NCI-H524 (cell line): Measurements from ENCODE around the gene MMP11.

ENCODE experiments used
- DNase-seq, 2 experiments: peaks; one replicate each; lab custom pipeline; 2025; lab: John Stamatoyannopoulos, UW

Gene MMP11

DNA sequence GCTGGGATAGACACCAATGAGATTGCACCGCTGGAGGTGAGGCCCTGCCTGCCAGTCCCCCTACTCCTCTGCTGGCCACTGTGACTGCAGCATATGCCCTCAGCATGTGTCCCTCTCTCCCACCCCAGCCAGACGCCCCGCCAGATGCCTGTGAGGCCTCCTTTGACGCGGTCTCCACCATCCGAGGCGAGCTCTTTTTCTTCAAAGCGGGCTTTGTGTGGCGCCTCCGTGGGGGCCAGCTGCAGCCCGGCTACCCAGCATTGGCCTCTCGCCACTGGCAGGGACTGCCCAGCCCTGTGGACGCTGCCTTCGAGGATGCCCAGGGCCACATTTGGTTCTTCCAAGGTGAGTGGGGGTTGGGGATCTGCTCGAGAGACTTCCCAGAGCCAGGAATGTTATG, 8.4 kb downstream of the MMP11 start:
- DNase-seq, result no peak

DNA sequence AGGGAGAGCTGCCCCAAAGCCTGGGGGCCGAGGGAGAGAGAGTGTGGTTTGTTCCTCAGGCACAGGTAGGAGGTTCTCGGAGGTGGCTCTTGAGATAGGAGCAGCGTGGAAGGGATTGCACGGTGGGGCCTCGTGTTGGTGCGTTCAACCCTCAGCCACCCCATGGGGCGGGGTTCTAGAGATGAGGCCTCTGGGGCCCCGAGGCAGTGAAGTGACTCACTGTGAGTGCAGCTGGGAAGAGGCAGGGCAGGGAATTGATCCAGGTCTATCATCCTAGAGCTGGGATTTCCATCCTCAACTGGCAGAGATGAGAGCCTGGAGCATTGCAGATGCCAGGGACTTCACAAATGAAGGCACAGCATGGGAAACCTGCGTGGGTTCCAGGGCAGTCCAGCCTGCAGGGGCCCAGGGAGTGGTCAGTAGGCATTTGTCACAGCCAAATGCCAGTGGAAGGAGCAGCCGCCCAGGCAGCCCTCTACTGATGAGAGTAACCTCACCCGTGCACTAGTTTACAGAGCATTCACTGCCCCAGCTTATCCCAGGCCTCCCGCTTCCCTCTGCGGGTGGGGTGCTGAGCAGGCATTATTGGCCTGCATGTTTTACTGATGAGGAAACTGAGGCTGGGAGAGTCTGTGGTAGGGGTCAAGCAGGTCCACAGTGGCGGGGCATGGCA, 9.0 kb downstream of the MMP11 start:
- DNase-seq, result no peak

DNA sequence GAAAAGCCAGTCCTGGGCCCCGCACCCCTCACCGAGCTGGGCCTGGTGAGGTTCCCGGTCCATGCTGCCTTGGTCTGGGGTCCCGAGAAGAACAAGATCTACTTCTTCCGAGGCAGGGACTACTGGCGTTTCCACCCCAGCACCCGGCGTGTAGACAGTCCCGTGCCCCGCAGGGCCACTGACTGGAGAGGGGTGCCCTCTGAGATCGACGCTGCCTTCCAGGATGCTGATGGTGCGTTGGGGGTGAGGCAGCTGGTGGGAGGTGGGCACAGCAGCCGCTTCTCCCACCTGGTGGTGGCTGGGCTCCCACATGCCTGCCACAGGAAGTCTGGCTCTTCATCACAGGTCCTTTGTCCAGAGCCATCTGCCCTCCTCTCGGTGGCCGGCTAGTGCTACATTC, 9.6 kb downstream of the MMP11 start:
- DNase-seq, result no peak

DNA sequence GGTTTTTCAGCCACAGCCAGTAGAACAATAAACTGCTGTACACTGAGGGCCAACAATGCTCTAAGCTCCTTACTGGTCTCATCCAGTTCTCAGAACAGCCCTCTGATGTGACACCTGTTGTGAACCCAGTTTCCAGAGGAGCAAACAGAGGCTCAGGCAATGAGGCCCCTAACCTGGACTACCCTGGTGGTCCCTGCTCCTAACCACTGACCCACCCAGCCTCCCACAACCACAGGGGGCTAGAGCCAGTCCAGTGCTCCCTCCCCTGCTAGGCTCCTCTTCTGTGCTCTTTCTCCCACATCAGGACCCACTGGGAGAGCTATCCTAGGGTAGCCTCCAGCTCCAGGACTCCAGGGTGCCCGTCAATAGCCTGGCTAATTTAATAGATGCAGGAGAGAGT, 10.1 kb downstream of the MMP11 start:
- DNase-seq, result no peak

DNA sequence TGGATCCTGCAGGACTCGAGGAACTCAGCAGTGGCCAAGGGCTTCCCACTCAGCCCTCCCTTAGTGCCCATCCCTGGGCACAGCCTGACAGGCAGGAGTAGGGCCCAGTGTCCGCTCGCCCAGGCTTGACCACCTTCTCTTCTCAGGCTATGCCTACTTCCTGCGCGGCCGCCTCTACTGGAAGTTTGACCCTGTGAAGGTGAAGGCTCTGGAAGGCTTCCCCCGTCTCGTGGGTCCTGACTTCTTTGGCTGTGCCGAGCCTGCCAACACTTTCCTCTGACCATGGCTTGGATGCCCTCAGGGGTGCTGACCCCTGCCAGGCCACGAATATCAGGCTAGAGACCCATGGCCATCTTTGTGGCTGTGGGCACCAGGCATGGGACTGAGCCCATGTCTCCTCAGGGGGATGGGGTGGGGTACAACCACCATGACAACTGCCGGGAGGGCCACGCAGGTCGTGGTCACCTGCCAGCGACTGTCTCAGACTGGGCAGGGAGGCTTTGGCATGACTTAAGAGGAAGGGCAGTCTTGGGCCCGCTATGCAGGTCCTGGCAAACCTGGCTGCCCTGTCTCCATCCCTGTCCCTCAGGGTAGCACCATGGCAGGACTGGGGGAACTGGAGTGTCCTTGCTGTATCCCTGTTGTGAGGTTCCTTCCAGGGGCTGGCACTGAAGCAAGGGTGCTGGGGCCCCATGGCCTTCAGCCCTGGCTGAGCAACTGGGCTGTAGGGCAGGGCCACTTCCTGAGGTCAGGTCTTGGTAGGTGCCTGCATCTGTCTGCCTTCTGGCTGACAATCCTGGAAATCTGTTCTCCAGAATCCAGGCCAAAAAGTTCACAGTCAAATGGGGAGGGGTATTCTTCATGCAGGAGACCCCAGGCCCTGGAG, 10.9 kb downstream of the MMP11 start:
- DNase-seq, result no peak

DNA sequence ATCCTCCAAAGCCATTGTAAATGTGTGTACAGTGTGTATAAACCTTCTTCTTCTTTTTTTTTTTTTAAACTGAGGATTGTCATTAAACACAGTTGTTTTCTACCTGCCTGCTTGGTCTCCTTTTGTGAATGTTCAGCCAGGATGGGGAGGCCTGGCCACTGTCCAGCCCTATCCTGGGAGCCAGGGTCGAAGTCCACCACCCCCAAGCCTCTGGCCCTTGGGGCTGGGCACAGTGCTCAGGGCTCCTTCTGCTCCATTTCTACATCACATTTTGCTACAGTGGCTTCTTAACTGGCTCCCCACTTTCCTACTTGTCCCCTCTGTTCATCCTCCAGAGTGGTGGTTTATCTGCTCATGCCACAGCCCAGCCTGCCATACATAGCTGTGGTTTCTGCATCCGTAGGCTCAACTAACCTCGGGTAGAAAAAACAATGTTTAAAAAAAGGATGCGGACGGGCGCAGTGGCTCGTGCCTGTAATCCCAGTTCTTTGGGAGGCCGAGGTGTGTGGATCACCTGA, 11.6 kb downstream of the MMP11 start:
- DNase-seq, result no peak

DNA sequence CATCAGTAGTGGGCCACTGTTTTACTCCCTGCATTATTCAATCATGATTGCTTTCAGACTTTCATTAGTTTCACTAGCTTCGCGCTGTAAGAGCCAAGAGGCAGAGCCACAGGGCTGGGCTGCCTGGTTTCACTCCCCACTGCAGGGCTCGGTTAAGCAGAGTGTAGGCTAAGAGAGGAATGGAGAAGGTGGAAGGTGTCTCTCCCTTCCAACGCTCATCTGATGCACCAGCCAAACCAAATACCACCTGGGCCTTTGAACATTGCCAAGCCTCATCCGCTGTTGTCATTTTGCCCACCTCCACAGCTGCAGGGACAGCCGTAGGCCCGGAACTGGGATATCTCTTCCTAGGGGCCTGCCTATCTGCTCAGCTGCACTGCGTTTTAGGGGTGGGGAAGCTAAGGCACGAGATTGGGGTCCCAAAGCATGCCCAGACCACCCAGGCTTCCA, 13.6 kb downstream of the MMP11 start:
- DNase-seq, result no peak

DNA sequence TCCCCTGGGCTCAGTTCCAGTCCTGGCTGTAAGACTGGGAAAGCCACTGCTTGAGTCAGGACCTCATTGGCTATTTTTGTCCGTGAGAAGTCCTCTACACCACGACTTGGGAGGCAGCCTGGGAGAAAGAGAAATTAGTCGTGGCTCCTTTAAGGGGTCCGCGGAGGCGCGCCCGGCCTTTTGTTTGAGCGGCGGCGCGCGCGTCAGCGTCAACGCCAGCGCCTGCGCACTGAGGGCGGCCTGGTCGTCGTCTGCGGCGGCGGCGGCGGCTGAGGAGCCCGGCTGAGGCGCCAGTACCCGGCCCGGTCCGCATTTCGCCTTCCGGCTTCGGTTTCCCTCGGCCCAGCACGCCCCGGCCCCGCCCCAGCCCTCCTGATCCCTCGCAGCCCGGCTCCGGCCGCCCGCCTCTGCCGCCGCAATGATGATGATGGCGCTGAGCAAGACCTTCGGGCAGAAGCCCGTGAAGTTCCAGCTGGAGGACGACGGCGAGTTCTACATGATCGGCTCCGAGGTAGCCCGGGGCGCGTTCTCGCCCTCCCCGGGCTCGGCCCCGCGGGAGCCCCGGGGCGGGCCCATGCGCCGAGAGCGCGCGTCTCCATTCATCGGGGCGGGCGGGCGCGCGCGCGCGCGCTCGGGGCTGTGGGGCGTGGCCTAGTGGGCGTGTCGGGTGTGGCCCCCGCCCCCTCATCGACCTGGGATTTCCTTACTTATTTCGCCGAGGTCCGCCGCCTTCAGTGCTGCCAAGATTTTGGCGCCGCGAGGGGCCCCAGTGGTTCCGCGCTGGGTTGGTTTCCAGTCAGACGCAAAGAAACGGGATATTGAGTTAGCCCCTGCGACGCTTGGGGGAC, 14.3 kb downstream of the MMP11 start, which contains the start of gene SMARCB1:
Gene SMARCB1, plus strand, starts transcription at position 215 of the 848 bp plus-strand sequence. Its CDS starts 204 bp downstream, at position 419.
- peak; percentile 77 to 91 for DNase-seq

DNA sequence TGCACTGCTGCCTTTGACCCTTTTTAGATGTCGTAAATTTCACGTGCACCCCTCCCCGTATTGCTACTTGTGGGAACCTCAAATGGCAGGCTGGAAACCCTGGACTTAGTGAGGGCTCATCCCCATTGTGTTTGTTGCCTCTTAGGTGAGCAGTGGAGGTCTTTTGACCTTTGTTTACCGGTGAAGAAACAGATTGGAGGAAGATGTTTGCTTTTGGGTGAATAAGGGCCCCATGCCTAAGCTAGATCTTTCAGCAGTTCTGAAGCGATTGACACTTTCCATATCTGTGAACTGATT, 14.9 kb downstream of the MMP11 start:
- no peak for DNase-seq

DNA sequence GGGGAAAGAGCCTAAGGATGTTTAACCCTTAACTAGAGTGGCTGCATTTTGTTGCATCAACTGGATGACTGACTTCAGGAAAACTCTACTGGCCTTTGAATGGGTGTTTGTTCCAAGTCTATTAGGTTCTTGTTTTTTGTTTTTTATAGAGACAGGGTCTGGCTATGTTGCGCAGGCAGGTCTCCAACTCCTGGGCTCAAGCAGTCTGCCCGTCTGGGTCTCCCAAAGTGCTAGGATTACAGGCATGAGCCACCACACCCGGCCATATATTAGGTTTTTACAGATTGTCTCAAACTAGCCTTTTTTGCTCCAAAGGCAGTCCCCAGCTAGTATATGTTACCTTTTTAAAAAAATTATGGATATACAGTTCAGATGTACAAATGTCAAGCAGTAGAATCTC, 15.3 kb downstream of the MMP11 start:
- DNase-seq, result no peak

DNA sequence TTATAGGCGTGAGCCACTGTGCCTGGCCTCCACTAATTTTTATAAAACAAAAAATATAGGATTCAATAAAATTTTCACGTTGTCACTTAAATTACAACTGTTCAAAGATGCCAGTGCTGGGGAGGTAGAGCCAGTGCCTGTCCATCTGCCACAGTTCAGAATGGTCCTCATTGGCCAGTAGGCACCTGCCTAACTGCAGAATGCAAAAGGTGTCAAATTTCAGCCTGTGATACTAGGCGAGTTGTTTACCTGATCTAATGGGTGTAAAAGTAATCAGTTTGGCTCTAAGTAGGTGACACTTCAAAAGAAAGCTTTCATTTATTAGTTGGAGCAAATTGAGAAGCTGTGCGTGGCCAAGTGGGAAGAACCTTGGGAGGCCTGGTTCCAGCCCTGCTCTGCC, 16.5 kb downstream of the MMP11 start:
- peak in 1 of 2 experiments; percentile 24 for DNase-seq

DNA sequence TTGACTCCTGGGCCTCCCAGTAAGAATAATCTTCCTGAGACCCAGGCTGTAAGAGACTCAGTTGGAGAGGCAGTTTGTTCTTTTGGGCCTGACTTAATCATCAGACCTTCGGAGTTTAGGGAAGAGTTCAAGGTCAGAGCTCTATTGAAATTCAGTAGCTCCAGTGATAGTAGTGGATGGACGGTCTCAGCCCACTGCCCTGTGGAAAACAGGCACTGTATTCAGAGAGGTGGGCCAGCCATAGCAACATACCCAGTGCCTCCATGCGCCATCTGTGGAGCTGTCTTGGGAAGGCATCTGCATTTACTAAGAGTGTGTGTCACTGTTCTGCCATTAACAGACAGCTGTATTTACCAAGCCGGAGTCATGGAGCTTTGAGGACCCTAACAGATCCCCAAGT, 17.0 kb downstream of the MMP11 start:
- DNase-seq, result peak; percentile 30 to 31

DNA sequence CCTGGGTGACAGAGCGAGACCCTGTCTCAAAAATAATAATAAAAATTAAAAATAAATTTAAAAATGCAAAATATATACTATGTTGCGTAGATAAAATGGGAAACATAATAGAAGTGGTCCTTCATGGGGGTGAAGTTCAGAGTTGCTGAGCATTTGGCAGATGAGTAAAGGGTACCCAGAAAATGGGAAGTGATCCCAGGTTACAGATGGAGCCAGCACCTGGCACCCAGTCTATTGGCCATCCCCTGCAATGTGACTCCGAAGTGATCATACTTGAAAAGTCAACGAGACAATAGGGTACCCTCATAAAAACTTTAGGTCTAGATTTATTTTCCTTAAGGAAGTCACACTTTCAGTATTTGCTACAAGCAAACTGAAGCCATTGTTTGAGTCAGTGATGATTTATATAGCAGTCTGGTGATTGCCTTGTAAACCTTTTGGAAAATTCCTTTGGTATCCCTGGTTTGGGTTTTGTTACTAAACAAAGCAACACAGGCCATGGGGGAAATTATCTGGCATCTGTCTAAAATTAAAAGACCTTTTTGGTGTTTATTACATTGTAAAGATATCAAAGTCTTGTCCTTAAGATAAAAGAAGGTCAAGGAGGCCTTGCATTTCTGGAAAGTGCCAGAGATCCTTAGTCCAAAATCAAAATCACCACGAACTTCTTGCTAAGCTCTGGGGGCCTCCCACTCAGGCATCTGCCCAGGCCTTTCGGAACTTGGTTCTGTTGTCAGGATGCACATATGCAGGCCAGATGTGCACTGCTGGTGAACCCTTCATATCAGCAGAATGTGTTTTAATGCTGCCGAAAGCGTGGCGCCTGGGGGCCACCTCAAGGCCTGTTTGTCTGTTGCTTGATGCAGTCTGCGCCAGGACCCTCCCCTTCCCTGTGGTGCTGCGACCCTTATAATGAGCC, 18.4 kb downstream of the MMP11 start:
- DNase-seq, result no peak

DNA sequence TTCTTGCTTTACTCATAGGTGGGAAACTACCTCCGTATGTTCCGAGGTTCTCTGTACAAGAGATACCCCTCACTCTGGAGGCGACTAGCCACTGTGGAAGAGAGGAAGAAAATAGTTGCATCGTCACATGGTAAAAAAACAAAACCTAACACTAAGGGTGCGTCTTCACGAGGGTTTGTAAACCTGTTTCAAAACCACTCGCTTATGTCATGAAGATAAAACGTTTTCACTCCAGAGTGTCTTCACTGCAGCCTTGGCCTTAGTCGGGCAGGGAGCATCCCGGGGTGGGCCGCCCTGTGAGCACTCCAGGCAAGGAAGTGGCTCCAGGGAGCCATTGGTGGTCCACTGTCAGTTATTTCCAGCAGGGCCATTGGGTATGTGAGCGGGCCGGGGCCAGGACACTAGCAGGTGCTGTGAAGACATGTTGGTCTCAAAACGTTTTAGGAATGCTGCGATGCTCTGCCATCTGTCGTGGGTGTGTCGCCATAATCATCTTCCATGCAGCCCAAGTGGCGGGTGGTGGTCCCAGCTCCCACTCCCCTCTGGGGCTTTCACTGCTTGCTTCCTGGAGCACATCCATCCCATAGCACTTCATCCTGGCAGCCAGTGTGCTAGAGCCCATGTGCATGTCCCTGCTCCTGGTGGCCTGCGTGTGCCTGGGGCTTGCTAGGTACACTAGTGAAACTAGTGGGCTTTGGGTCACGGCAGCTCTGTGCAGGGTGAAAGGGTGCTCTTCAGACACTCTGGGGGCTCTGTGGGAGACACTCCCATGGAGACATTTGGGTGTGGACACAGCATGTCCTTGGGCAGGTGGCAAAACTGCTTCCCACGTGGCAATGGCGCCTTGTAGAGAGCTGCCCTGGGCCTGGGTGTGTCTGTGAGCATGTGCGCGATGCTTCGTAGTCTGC, 19.3 kb downstream of the MMP11 start:
- no peak for DNase-seq

DNA sequence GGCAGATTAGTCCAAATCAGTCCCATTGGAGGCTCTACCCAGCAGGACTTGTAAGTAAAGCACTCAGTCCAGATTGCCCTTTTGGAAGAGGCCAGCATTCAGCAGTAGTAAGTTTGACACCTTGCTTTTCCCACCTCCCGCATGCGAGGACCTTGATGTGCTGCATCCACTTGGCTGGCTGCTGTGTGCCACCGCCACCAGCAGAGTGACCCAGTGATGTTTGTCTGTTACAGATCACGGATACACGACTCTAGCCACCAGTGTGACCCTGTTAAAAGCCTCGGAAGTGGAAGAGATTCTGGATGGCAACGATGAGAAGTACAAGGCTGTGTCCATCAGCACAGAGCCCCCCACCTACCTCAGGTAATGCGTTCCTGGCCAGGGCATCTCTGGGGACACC, 20.7 kb downstream of the MMP11 start:
- no peak for DNase-seq

DNA sequence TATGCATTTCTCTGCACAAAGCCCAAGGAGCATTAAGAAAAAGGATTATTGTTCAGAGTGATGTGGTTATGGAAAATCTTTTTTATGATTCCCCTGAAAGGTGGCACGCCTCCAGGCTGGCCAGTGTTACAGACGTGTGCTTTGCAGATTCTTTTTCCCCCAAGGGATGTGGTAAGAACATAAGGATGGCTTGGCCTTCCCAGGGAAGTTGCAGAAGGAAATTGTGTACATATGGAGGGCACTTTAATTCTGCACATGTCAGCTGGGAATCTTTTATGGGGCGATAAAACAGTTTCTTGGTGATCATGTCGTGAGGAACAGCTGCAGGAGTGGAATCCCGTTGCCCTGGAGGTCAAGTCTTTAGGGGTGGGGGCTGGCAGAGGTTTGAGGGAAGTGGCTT, 23.8 kb downstream of the MMP11 start:
- DNase-seq, result peak in 1 of 2 experiments; percentile 51

DNA sequence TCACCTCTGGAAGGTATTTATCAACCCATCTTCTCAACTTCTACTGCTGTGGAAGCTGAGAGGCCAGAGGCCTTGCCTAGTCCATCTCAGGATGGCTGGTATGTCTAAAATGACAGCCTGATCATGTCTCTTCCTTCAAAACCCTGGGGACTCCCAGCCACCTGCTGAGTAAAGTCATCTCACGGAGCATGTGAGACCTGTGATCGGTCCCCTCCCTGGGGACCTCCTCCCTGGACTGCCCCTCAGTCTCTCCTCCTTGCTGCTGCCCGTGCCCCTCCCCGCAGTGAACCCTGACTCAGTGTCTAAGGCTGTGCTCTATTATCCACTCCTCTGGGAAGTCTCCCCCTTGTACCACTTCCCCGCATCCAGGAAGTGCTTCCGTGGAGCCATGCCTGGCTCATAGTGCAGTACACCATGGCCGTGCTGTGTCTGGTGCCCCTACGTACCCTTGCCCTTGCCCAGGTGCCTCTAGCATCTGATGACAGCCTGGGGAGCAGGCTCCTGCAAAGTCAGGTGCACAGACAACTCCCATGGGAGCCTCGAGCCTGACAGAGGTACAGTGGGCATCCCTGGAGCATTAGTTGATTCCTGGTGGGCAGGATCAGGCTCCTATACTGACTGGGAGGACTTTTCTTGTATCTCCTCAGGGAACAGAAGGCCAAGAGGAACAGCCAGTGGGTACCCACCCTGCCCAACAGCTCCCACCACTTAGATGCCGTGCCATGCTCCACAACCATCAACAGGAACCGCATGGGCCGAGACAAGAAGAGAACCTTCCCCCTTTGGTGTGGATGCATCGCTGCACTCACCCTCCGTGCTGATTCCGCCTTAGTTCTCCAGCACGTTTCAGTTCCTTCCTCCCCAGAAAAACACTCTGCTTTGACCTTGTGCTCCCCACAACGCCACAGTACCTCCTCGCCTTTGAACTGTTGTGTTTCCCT, 27.9 kb downstream of the MMP11 start:
- no peak for DNase-seq

DNA sequence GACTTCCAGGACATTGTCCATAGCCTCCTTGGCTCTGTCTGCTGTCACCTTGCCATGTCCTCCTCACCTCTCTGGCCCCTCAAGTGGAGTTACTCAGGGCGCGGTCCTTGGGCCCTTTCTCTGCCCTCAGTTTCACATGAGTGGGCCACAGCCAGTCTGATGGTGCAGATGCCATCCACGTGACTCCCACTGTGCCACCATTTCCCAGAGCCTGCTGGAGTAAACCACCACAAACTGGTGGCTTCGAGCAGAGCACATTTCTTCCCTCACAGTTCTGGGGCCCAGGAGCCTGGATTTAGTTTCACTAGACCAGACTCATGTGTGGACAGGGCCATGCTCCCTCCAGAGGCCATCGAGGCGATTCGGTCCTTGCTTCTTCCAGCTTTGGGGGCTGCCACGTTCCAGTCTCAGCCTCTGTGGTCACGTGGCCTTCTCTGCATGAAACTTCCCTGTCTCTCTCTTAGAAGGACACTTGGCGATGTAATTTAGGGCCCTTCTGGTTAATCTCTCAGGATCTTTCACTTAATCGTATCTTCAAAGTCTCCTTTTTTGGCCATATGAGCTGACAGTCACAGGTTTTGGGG, 28.7 kb downstream of the MMP11 start:
- DNase-seq, result no peak
